Ovary (tissue), 3 donors: ENCODE measurements around the gene DEDD2.

Experiments used
- EP300 ChIP-seq: sonication (generic); formaldehyde crosslinking; IDR thresholded peaks from one replicate; pipeline ENCODE4 v1.6.1; 2017; ENCODE audit warnings: antibody characterized with exemption
- POLR2A ChIP-seq: fragments of 450-650 bp; IDR thresholded peaks from one replicate; pipeline ENCODE4 v1.6.1; 2017; ENCODE audit warnings: antibody characterized with exemption, mild to moderate bottlenecking, moderate library complexity
- TF ChIP-seq, protein P1 (sequence below), 3 donors: fragments of 450-650 bp in 2 of 3; fragments of 200-600 bp in 1 of 3; IDR thresholded peaks; one replicate each; pipeline versions ENCODE4 v1.5.1 to v1.8.0; 2016 to 2022; ENCODE audit warnings: antibody characterized with exemption in 3 of 3, mild to moderate bottlenecking in 1 of 3
- donor health status: DM: no; HTN: no; CAD: no.

DNA sequence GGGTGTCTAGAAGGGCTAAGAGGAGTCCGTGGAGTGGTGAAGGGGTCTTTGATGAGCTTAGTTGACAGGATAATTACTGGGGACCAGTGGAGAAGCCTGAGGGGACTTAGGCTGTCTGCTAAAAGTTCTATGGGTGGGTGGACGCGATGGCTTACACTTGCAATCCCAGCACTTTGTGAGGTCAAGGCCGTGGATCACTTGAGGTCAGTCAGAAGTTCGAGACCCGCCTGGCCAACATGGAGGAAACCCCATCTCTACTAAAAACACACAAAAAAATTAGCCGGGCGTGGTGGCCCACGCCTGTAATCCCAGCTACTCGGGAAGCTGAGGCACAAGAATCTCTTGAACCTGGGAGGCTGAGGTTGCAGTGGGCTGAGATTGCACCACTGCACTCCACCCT is 27.8 kb upstream of the DEDD2 start:
- TF ChIP-seq, protein P1, sequence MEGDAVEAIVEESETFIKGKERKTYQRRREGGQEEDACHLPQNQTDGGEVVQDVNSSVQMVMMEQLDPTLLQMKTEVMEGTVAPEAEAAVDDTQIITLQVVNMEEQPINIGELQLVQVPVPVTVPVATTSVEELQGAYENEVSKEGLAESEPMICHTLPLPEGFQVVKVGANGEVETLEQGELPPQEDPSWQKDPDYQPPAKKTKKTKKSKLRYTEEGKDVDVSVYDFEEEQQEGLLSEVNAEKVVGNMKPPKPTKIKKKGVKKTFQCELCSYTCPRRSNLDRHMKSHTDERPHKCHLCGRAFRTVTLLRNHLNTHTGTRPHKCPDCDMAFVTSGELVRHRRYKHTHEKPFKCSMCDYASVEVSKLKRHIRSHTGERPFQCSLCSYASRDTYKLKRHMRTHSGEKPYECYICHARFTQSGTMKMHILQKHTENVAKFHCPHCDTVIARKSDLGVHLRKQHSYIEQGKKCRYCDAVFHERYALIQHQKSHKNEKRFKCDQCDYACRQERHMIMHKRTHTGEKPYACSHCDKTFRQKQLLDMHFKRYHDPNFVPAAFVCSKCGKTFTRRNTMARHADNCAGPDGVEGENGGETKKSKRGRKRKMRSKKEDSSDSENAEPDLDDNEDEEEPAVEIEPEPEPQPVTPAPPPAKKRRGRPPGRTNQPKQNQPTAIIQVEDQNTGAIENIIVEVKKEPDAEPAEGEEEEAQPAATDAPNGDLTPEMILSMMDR (IDR thresholded peaks at IDR 0.05): no peak
- TF ChIP-seq POLR2A (no peak), EP300 (no peak)
